MCF 10A (cell line): ENCODE data around the gene ZNRF3. TPM values are rescaled to one million over a fixed set of nuclear protein-coding genes. Genes with fewer than 3 reads are reported as not detected.

ENCODE experiments used
- BruUV-seq: library from RNA; stranded (reverse); fragments of 400-500 nt; replicated peaks from 2 replicates; lab custom pipeline; 2021; lab: Mats Ljungman, UMichigan
- CTCF ChIA-PET: fragments of 300-600 bp; sonication (Branson Sonifier 250); formaldehyde crosslinking; extraction: SDS; loops from one replicate; lab custom pipeline; 2021; ENCODE audit warnings: antibody characterized with exemption, inconsistent platforms; lab: Yijun Ruan, JAX
- POLR2A ChIA-PET: fragments of 300-600, 350-650 bp; sonication (Branson Sonifier 250); formaldehyde crosslinking; extraction: SDS; loops from one replicate; lab custom pipeline; 2020; ENCODE audit warnings: antibody characterized with exemption, inconsistent platforms; lab: Yijun Ruan, JAX
- DNase-seq: peaks from one replicate; pipeline ENCODE4 v3.0.0-alpha.2; 2018; ENCODE audit not compliant: unreplicated experiment
- H3K27ac Mint-ChIP-seq: one replicate; pipeline ENCODE4 v1.8.0; 2022; ENCODE audit warnings: mild to moderate bottlenecking, low read depth, mixed read lengths; ENCODE audit not compliant: unreplicated experiment
- H3K27me3 Mint-ChIP-seq: one replicate; pipeline ENCODE4 v1.8.0; 2022; ENCODE audit warnings: mixed read lengths; ENCODE audit not compliant: insufficient read depth, unreplicated experiment
- H3K36me3 Mint-ChIP-seq: one replicate; pipeline ENCODE4 v1.8.0; 2022; ENCODE audit warnings: mild to moderate bottlenecking, moderate library complexity, mixed read lengths; ENCODE audit not compliant: insufficient read depth, unreplicated experiment
- H3K4me1 Mint-ChIP-seq: one replicate; pipeline ENCODE4 v1.8.0; 2022; ENCODE audit warnings: mixed read lengths; ENCODE audit not compliant: insufficient read depth, unreplicated experiment
- H3K4me3 Mint-ChIP-seq: one replicate; pipeline ENCODE4 v1.8.0; 2022; ENCODE audit warnings: mild to moderate bottlenecking, moderate library complexity, mixed read lengths; ENCODE audit not compliant: unreplicated experiment
- H3K9me3 Mint-ChIP-seq: one replicate; pipeline ENCODE4 v1.8.0; 2022; ENCODE audit warnings: mixed read lengths; ENCODE audit not compliant: unreplicated experiment
- intact Hi-C: fragments of 100-400 bp; cut with micrococcal nuclease; formaldehyde crosslinking; loops from 2 replicates; pipeline ENCODE4 v1.14.1; 2022
- total RNA-seq: library from RNA; stranded (reverse); gene quantifications from 2 replicates; pipeline ENCODE4 v1.2.3, GENCODE V29; 2022
- TF ChIP-seq, protein P1 (sequence below): fragments of 200-600 bp; IDR thresholded peaks from one replicate; pipeline ENCODE4 v1.8.0; 2022; ENCODE audit warnings: antibody characterized with exemption, mild to moderate bottlenecking; ENCODE audit not compliant: unreplicated experiment

The ZNRF3 gene
- total RNA-seq, 1 experiment from 2014 or later = 7.1 TPM

DNA sequence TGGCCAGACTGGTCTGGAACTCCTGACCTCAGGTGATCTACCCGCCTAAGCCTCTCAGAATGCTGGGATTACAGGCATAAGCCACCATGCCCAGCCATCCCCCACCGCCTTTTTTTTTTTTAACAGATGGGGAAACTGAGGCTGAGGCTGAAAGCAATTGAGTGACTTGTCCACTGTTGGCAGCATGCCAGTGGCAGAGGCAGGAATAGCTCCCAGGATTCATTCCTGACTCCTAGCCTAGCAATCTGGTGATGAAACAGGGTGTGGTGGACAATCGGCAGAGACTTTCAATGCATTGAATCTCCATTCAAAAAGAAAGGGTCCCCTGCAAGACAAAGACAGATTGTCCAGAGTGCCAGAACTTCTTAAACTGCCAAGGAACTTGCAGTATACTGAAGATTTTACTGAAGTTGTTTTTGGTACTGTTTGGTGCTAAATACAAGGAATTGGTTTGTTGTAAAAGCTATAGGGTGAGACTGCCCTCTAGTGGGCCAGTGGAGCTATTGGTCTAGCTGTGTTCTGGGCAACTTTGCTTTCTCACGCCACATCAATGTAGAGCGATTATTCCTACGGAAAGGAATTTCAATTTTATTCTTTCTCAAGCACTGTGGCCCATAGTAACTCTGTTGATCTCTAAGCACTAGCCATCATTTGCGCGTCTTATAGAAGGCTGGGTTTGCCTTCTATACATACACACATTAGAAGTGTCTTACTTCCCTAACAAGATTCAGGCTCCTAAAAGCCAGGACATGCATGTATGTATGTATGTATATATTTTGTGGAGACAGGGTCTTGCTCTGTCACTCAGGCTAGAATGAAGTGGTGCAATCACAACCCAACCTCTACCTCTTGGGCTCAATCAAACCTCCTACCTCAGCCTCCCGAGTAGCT is 157.3 kb downstream of the ZNRF3 start:
- peaks cover 21% of the 10 kb centered on the region for H3K36me3 Mint-ChIP-seq
- DNase-seq = peak; percentile 78

DNA sequence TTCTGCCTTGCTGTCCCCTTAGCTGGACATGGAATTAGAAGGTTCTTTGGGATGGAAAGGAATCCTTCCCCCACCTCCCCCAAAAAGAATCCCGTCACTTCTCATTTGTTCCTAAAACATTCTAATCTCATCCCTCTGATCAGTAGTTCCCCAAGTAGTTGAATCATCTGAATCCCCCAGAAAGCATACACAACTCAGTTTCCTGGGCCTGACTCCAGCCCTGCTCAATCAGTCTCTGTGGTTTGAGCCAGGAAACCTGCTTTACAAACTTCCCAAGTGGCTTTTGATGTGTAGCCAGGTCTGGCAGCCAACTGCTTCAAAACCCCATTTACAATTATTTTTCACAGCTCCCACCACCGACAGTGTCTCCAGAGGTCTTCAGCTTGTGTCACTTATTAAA is 158.0 kb downstream of the ZNRF3 start:
- no peak overlapping the region for H3K4me3 Mint-ChIP-seq
- TF ChIP-seq, protein P1, sequence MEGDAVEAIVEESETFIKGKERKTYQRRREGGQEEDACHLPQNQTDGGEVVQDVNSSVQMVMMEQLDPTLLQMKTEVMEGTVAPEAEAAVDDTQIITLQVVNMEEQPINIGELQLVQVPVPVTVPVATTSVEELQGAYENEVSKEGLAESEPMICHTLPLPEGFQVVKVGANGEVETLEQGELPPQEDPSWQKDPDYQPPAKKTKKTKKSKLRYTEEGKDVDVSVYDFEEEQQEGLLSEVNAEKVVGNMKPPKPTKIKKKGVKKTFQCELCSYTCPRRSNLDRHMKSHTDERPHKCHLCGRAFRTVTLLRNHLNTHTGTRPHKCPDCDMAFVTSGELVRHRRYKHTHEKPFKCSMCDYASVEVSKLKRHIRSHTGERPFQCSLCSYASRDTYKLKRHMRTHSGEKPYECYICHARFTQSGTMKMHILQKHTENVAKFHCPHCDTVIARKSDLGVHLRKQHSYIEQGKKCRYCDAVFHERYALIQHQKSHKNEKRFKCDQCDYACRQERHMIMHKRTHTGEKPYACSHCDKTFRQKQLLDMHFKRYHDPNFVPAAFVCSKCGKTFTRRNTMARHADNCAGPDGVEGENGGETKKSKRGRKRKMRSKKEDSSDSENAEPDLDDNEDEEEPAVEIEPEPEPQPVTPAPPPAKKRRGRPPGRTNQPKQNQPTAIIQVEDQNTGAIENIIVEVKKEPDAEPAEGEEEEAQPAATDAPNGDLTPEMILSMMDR = no peak
- no TSS peak for BruUV-seq
- no peaks in the 10 kb centered on the region for H3K4me1 Mint-ChIP-seq
- H3K36me3 Mint-ChIP-seq = peaks cover 25% of the 10 kb centered on the region
- no peak overlapping the region for H3K27ac Mint-ChIP-seq
- no peak for DNase-seq
- intact Hi-C loops = loop anchor here (5.0 kb wide), 1 partner anchor 111 kb away; no protein-coding TSS in a partner anchor
- ChIA-PET POLR2A (interaction anchor here (0.7 to 1.9 kb wide), 5 partner anchors 10 to 246 kb away, joined by 3 to 11 read pairs (median 4); no protein-coding TSS in a partner anchor), CTCF (interaction anchor here (0.5 to 7.1 kb wide), 39 partner anchors 8 to 1812 kb away, joined by 3 to 113 read pairs (median 6); partner anchors contain the start of gene XBP1)
- H3K27me3 Mint-ChIP-seq = no peaks in the 10 kb centered on the region
- no peaks in the 10 kb centered on the region for H3K9me3 Mint-ChIP-seq

More for the DNA sequence above, 157.3 kb downstream of the ZNRF3 start:
- Mint-ChIP-seq H3K27me3 (no peaks in the 10 kb centered on the region), H3K4me3 (no peak overlapping the region), H3K9me3 (no peaks in the 10 kb centered on the region), H3K4me1 (no peaks in the 10 kb centered on the region), H3K27ac (no peak overlapping the region)
- CTCF ChIA-PET = interaction anchor here (0.5 to 7.1 kb wide), 68 partner anchors 9 to 1811 kb away, joined by 3 to 113 read pairs (median 4); partner anchors contain the start of genes C22orf31 and XBP1
- TF ChIP-seq, protein P1 = peak; percentile 91
- intact Hi-C loops = loop anchor here (1.0 to 5.0 kb wide), 4 partner anchors 112 to 441 kb away; no protein-coding TSS in a partner anchor
- POLR2A ChIA-PET = interaction anchor here (0.5 to 1.9 kb wide), 13 partner anchors 9 to 242 kb away, joined by 3 to 11 read pairs (median 3); partner anchors contain the start of gene XBP1
- no TSS peak for BruUV-seq

DNA sequence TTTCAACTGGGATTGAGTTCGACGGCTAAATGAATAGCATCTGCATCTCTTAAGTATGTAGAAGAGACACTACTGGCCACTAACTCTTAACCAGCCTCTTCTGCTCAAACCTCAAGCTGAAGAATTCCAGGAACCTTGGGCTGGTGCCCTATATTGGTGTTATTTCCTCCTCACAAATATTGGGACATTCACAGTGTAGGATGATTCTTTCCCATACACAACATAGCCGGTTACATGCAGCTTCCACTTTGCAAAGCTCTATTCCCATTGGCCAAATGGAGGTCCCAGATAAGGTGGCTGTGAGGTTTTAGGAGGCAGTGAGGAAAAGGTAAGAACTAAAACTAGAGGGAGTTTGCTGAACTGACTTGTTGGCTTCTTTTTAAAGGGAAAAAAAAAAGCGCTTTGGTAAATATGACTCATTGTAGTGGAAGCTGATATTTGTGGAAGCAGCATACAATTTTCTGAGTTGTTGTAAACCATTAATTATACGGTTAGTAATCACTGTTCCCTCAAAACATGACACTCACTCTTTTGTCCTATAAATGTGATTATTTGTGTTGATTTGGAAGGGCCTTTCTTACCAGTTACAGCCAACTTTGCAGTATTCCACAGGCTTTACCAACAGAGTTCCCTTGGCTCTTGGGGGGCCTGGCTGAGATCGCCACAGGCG is 160.7 kb downstream of the ZNRF3 start:
- CTCF ChIA-PET = interaction anchor here (0.6 to 7.1 kb wide), 5 partner anchors 168 to 213 kb away, joined by 3 to 113 read pairs (median 4); no protein-coding TSS in a partner anchor
- no TSS peak for BruUV-seq
- TF ChIP-seq, protein P1 = no peak

More for the DNA sequence above, 160.7 kb downstream of the ZNRF3 start:
- intact Hi-C loops = loop anchor here (5.0 kb wide), 1 partner anchor 108 kb away; no protein-coding TSS in a partner anchor
- Mint-ChIP-seq H3K4me1 (no peaks in the 10 kb centered on the region), H3K27ac (peak overlapping the region; percentile 50), H3K4me3 (no peak overlapping the region), H3K9me3 (no peaks in the 10 kb centered on the region), H3K27me3 (no peaks in the 10 kb centered on the region), H3K36me3 (peaks cover 42% of the 10 kb centered on the region)
- POLR2A ChIA-PET = interaction anchor here (1.1 kb wide), 1 partner anchor 17 kb away, joined by 5 read pairs; the partner anchor contains the start of gene C22orf31
- DNase-seq = peak; percentile 11
